Ovary (tissue), 9 donors: ENCODE results near the gene YLPM1. TPM values are rescaled to one million over a fixed set of nuclear protein-coding genes. Genes with fewer than 3 reads are reported as not detected.

Experiments
- DNase-seq, 5 donors: peaks; one replicate each; pipeline ENCODE4 v3.0.0-alpha.2; 2019 to 2020
- H3K27ac ChIP-seq, 2 donors: fragments of 200-600 bp; one replicate each; pipeline versions ENCODE4 v1.5.1 to v1.8.0; 2019 to 2022
- H3K27me3 ChIP-seq: fragments of 200-600 bp; one replicate; pipeline ENCODE4 v1.8.0; 2022
- H3K36me3 ChIP-seq: fragments of 200-600 bp; sonication (generic); one replicate; pipeline ENCODE4 v1.5.1; 2019
- H3K4me1 ChIP-seq: one replicate; pipeline ENCODE4 v1.8.1; 2013; ENCODE audit warnings: mild to moderate bottlenecking, moderate library complexity; ENCODE audit not compliant: insufficient read depth
- H3K4me3 ChIP-seq: fragments of 200-600 bp; sonication (generic); one replicate; pipeline ENCODE4 v1.5.1; 2017
- H3K9me3 ChIP-seq, 2 donors: fragments of 200-600 bp in 1 of 2; sonication (generic) in 1 of 2; one replicate each; pipeline versions ENCODE4 v1.5.1 to v1.8.1; 2013 to 2019; ENCODE audit warnings: mild to moderate bottlenecking in 1 of 2, moderate library complexity in 1 of 2
- EP300 ChIP-seq: sonication (generic); formaldehyde crosslinking; IDR thresholded peaks from one replicate; pipeline ENCODE4 v1.6.1; 2017; ENCODE audit warnings: antibody characterized with exemption
- POLR2A ChIP-seq: fragments of 450-650 bp; IDR thresholded peaks from one replicate; pipeline ENCODE4 v1.6.1; 2017; ENCODE audit warnings: antibody characterized with exemption, mild to moderate bottlenecking, moderate library complexity
- WGBS, 3 donors: extraction: QIAGEN DNeasy Blood & Tissue Kit in 1 of 3; methylation state at CpG; one replicate each; pipeline versions ENCODE4 v1.1.5 to v1.1.7; 2013 to 2017; 5-methylcytosine and 5-hydroxymethylcytosine counted together
- intact Hi-C, 4 donors: fragments of 100-400 bp; cut with DNase I; formaldehyde crosslinking; loops; one replicate each; pipeline versions ENCODE4 v1.11.0 to v1.15.1; 2022 to 2023
- polyA plus RNA-seq, 2 donors: library from polyadenylated mRNA; stranded (reverse); fragments of 200-250 nt in 1 of 2; fragments of 350-450 nt in 1 of 2; fragmentation: Illumina TruSeq in 1 of 2; extraction: RNeasy Lipid Tissue Mini Kit (QIAGEN cat#74804) in 1 of 2; gene quantifications; one replicate each; pipeline ENCODE4 v1.2.3, GENCODE V29; 2013 to 2014
- total RNA-seq, 7 donors: library from RNA; depleted of rRNA in 2 of 7; stranded (reverse); fragments of >200 nt in 2 of 7; fragmentation: NEBNext Ultra II Directional in 3 of 7; extraction: Animal tissue kit (Norgen Biotek cat#: 25700) in 3 of 7; gene quantifications; one replicate each; pipeline versions ENCODE4 v1.1.0 to v1.2.4, GENCODE V29; 2016 to 2023
- TF ChIP-seq, protein P1 (sequence below), 3 donors: fragments of 450-650 bp in 2 of 3; fragments of 200-600 bp in 1 of 3; IDR thresholded peaks; one replicate each; pipeline versions ENCODE4 v1.5.1 to v1.8.0; 2016 to 2022; ENCODE audit warnings: antibody characterized with exemption in 3 of 3, mild to moderate bottlenecking in 1 of 3
- donor health status: DM: no; HTN: no; CAD: no; lungs with moderate emphysema.
- donor health status: DM: no; HTN: no; CAD: no.
- donor health status: Bipolar disorder and iron deficiency.
- donor health status: DM: yes; HTN: yes; CAD: no.
- donor health status: DM: no; HTN: no; CAD: no.
- donor health status: DM: yes; HTN: yes; CAD: no.

Gene YLPM1
- total and polyA plus RNA-seq, 9 donors = 30.1 to 92.4 (median 68.4) TPM

DNA sequence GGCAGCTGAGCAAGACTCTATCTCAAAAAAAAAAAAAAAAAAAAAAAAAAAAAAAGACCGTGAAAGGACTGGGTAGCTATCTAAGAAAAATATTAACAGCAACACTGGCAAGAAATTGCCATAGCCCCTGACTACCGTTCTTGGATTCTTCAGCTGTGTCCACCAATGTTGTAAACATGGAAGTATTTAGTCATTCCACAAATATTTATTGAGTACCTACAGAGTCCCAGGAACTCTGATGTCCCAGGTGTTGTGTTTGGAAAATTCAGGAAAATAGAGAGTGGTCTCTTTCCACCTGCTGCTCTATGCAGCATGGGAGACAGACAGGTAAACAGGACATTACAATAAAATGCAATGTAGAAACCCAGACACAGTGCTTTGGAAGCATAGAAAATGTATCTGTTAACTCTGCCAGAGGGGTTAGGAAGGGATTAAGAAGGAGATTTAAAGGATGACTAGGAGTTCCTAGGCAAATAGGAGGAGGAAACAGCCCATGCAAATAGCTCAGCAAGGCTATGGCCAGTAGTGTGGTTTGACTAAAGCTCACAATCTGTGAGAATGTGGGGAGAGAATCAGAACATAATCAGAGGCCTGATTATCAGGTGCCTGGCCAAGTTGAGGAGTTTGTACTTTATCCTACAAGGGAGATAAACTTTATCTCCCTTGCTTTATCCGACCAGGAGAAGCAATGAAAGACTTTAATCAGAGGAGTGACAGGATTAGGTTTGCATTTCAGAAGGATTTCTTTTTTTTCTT, 116.5 kb downstream of the YLPM1 start:
- H3K4me3 ChIP-seq = no peak overlapping the region
- TF ChIP-seq POLR2A (no peak), EP300 (no peak)
- TF ChIP-seq, protein P1, sequence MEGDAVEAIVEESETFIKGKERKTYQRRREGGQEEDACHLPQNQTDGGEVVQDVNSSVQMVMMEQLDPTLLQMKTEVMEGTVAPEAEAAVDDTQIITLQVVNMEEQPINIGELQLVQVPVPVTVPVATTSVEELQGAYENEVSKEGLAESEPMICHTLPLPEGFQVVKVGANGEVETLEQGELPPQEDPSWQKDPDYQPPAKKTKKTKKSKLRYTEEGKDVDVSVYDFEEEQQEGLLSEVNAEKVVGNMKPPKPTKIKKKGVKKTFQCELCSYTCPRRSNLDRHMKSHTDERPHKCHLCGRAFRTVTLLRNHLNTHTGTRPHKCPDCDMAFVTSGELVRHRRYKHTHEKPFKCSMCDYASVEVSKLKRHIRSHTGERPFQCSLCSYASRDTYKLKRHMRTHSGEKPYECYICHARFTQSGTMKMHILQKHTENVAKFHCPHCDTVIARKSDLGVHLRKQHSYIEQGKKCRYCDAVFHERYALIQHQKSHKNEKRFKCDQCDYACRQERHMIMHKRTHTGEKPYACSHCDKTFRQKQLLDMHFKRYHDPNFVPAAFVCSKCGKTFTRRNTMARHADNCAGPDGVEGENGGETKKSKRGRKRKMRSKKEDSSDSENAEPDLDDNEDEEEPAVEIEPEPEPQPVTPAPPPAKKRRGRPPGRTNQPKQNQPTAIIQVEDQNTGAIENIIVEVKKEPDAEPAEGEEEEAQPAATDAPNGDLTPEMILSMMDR (IDR thresholded peaks at IDR 0.05) = no peak
- DNase-seq = no peak
- WGBS, 3 donors = 47 to 58% (median 50%) methylated on average over 3 of the region's 3 CpGs
- intact Hi-C loops = no loop called here
- H3K36me3 ChIP-seq = no peaks in the 10 kb centered on the region
- H3K27me3 ChIP-seq = no peaks in the 10 kb centered on the region
- peaks cover 8% of the 10 kb centered on the region for H3K4me1 ChIP-seq
- no peaks in the 10 kb centered on the region for H3K9me3 ChIP-seq
- no peak overlapping the region for H3K27ac ChIP-seq

DNA sequence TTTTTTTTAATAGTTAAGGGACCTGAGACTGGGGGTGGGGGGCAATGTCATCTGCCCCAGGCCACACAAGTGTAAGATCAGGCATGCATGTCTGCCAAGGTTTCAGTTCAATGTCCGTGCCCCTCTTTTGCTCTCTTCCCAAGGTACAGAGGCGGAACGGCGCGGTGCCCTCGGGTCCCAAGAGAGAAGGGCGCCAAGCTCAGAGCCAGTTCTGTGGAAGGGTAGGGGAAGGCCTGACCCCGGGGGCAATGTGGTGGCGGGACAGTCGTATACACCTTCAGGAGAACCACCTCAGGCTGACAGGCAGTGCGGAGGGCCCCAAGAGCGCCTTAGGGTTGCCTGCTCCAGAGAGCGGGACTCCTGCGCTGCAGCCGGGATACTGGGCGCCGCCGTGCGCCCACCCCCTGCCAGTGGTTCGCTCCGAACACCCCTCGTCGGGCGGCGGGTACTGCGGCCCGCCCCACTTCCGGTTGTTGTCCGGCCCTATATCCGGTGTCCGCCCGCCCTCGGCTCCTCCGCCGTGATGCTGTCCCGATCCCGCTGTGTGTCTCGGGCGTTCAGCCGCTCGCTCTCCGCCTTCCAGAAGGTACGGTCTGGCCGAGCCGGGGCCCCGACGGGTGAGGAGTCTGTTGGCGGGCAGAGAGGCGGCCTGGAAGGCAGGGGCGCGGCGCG, 118.5 kb downstream of the YLPM1 start, which contains the start of gene DLST:
TSS of gene DLST (plus strand) at position 486 of the 672 bp plus-strand sequence. CDS start at position 524, 38 bp downstream.
- intact Hi-C loops = no loop called here
- peak; percentile 83 to 91 (median 87) for DNase-seq
- peak; percentile 65 for TF ChIP-seq POLR2A
- TF ChIP-seq, protein P1 (IDR thresholded peaks at IDR 0.05) = no peak
- Histone ChIP-seq H3K9me3 (no peaks in the 10 kb centered on the region), H3K27me3 (no peaks in the 10 kb centered on the region), H3K4me1 (peaks cover 12% of the 10 kb centered on the region), H3K4me3 (peak within 1 kb of the TSS; percentile 100), H3K36me3 (no peaks in the 10 kb centered on the region), H3K27ac (peak within 1 kb of the TSS; percentile 78 to 83)
- 0 to 1% (median 0%) methylated on average over 39 to 53 of the region's 53 CpGs for WGBS, 3 donors

DNA sequence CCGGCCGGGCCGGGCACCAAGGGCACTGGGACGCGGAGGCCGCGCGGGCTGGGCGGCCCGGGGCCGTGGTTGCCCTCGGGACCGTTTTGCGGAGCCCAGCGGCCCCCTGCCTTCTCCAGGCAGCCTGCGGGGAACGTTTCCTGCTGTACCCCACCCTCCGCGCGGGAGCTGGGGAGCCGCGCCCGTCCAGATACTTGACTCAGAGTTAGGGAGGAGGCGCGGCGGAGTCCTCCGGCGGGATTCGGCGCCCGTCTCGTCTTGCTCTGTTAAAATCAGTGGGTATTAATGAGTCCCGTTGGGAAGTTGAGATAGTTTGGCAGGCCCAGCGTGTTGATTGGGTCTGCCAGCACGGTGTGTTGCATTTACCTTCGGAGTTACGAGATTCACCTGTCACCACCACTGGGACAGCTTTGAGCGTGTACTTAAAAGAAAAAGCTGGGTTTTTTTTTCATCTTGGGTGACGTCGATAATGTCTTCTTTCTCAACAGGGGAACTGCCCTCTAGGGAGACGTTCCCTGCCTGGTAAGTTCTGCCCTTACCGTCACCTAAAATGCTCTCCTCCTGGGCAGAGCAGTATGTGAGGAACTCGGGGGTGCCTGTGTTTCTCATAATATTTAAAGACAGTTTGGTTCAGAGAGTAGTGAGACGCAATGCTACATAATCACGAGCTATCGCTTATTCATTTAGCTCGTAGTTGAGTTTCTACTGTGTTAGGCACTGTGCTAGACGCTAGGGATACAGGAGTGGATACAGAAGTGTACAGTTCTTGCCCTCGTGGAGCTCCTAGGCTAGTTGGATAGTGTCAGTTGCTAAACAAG, 119.2 kb downstream of the YLPM1 start:
- Histone ChIP-seq H3K27ac (peak overlapping the region; percentile 78 to 83), H3K4me1 (peaks cover 12% of the 10 kb centered on the region)

More for the DNA sequence above, 119.2 kb downstream of the YLPM1 start:
- 0 to 1% (median 1%) methylated on average over 26 to 49 of the region's 49 CpGs for WGBS, 3 donors
- H3K4me3 ChIP-seq = peak overlapping the region; percentile 100
- H3K9me3 ChIP-seq = no peaks in the 10 kb centered on the region
- TF ChIP-seq EP300 (no peak), POLR2A (no peak)
- TF ChIP-seq, protein P1 (IDR thresholded peaks at IDR 0.05) = no peak
- H3K36me3 ChIP-seq = no peaks in the 10 kb centered on the region
- intact Hi-C loops = no loop called here
- peak in 2 of 5 donors; percentile 42 to 43 for DNase-seq
- no peaks in the 10 kb centered on the region for H3K27me3 ChIP-seq

Other genes with a start within 250 kb of the YLPM1 start
- 10 to 100 TPM; 31.4 to 85.0 (median 61.7) TPM for gene LTBP2, start 151.1 kb upstream of the YLPM1 start, total RNA-seq
- gene LTBP2, start 151.1 kb upstream of the YLPM1 start, polyA plus RNA-seq = 10 to 100 TPM; 32.2 to 37.8 TPM
- 10 to 100 TPM; 14.8 to 38.1 (median 26.5) TPM for gene AREL1, start 50.2 kb upstream of the YLPM1 start, total RNA-seq
- gene AREL1, start 50.2 kb upstream of the YLPM1 start, polyA plus RNA-seq = 10 to 100 TPM in 1 of 2 donors, 1 to 10 TPM in 1; 8.2 to 24.0 TPM
- 10 to 100 TPM; 19.8 to 60.8 (median 43.1) TPM for gene FCF1, start 50.2 kb upstream of the YLPM1 start, total RNA-seq
- 10 to 100 TPM; 31.5 to 57.6 TPM for gene FCF1, start 50.2 kb upstream of the YLPM1 start, polyA plus RNA-seq
- gene PROX2, start 112.8 kb downstream of the YLPM1 start, total RNA-seq = not detected
- gene PROX2, start 112.8 kb downstream of the YLPM1 start, polyA plus RNA-seq = not detected
- gene DLST, start 118.6 kb downstream of the YLPM1 start, total RNA-seq = 10 to 100 TPM; 41.0 to 71.5 (median 68.6) TPM
- gene DLST, start 118.6 kb downstream of the YLPM1 start, polyA plus RNA-seq = 100 to 1,000 TPM in 1 of 2 donors, 10 to 100 TPM in 1; 50.6 to 100 TPM
- gene RPS6KL1, start 159.9 kb downstream of the YLPM1 start, total RNA-seq = 1 to 10 TPM in 5 of 7 donors, under 1 TPM in 2; 0.24 to 3.0 (median 1.8) TPM
- gene RPS6KL1, start 159.9 kb downstream of the YLPM1 start, polyA plus RNA-seq = 1 to 10 TPM in 1 of 2 donors, under 1 TPM in 1; 0.67 to 1.7 TPM
- 10 to 100 TPM in 1 of 7 donors, 1 to 10 TPM in 5, not detected in 1; 1.8 to 14.0 (median 3.1) TPM for gene PGF, start 192.3 kb downstream of the YLPM1 start, total RNA-seq
- gene PGF, start 192.3 kb downstream of the YLPM1 start, polyA plus RNA-seq = 1 to 10 TPM; 4.5 to 5.7 TPM
- gene EIF2B2, start 239.6 kb downstream of the YLPM1 start, total RNA-seq = 10 to 100 TPM in 6 of 7 donors, 1 to 10 TPM in 1; 8.8 to 33.3 (median 29.6) TPM
- 10 to 100 TPM; 30.6 to 59.9 TPM for gene EIF2B2, start 239.6 kb downstream of the YLPM1 start, polyA plus RNA-seq